Gastroesophageal sphincter (tissue), 4 donors: ENCODE data around the gene FOXN1. TPM values are rescaled to one million over a fixed set of nuclear protein-coding genes. Genes with fewer than 3 reads are reported as not detected.

ENCODE experiments used
- ATAC-seq: fragments of 150-250 bp; one replicate; pipeline ENCODE4 v1.9.1; 2016; ENCODE audit warnings: mild to moderate bottlenecking, moderate library complexity
- H3K27ac ChIP-seq, 4 donors: fragments of 200-600 bp; sonication (generic) in 3 of 4; 1 replicate in 3 of 4; 2 replicates in 1 of 4; pipeline ENCODE4 v1.5.1; 2016 to 2019
- H3K27me3 ChIP-seq: fragments of 200-600 bp; sonication (generic); one replicate; pipeline ENCODE4 v1.5.1; 2019
- H3K36me3 ChIP-seq, 2 donors: fragments of 200-600 bp; sonication (generic); one replicate each; pipeline ENCODE4 v1.5.1; 2019; ENCODE audit warnings: control low read depth in 1 of 2
- H3K4me1 ChIP-seq, 3 donors: fragments of 200-600 bp; sonication (generic); 1 replicate in 2 of 3; 2 replicates in 1 of 3; pipeline ENCODE4 v1.5.1; 2016 to 2019; ENCODE audit warnings: control low read depth in 2 of 3
- H3K4me3 ChIP-seq, 2 donors: fragments of 200-600 bp; sonication (generic); one replicate each; pipeline ENCODE4 v1.5.1; 2019; ENCODE audit warnings: mild to moderate bottlenecking in 1 of 2, moderate library complexity in 1 of 2
- H3K9me3 ChIP-seq, 3 donors: fragments of 200-600 bp; sonication (generic); one replicate each; pipeline ENCODE4 v1.5.1; 2017 to 2019; ENCODE audit warnings: control low read depth in 2 of 3
- EP300 ChIP-seq: sonication (generic); formaldehyde crosslinking; IDR thresholded peaks from one replicate; pipeline ENCODE4 v1.6.1; 2017; ENCODE audit warnings: antibody characterized with exemption, mild to moderate bottlenecking
- POLR2A ChIP-seq, 2 donors: fragments of 450-650 bp; IDR thresholded peaks; one replicate each; pipeline ENCODE4 v1.6.1; 2017; ENCODE audit warnings: antibody characterized with exemption in 2 of 2, mild to moderate bottlenecking in 2 of 2, moderate library complexity in 1 of 2
- POLR2AphosphoS5 ChIP-seq: sonication (generic); formaldehyde crosslinking; IDR thresholded peaks from one replicate; pipeline ENCODE4 v1.6.1; 2017; ENCODE audit warnings: antibody characterized with exemption
- WGBS, 2 donors: methylation state at CpG; one replicate each; pipeline ENCODE4 v1.1.5; 2018; ENCODE audit warnings: low coverage in 1 of 2; 5-methylcytosine and 5-hydroxymethylcytosine counted together
- total RNA-seq, 4 donors: library from RNA; depleted of rRNA; stranded (reverse); fragments of >200 nt; gene quantifications; one replicate each; pipeline ENCODE4 v1.1.0, GENCODE V29; 2016
- TF ChIP-seq, protein P1 (sequence below), 4 experiments: fragments of 200-600 bp in 2 of 4; fragments of 450-650 bp in 2 of 4; sonication (generic) in 1 of 4; IDR thresholded peaks; one replicate each; pipeline ENCODE4 v1.5.1; 2017 to 2019; ENCODE audit warnings: antibody characterized with exemption in 4 of 4, mild to moderate bottlenecking in 2 of 4, moderate library complexity in 2 of 4

FOXN1 gene
- total RNA-seq, 4 donors from 2014 or later, result 0.15 TPM; not detected in 3

DNA sequence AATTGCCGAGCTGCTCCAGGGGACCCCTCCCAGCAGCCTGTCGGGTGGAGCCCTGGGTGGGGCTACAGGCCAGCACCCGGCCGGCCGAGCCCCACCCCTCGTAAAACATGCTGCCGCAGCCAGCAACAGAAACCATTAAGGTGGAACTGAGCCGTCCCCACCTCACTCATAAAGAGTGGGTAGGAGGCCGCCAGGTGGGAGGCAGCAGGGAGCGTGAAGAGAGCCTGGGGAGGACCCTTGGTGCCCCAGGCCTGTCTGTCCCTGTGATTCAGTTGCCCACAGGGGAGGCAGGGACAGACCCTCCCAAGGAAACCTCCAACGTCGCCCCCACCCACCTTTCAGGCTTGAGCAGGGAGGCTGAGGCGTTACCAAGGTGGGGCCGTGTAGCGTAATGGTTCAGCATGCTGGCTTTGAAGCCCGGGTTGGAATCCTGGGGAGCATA lies 8.4 kb downstream of the FOXN1 start:
- WGBS, 2 donors, result 0% methylated on average over 1 of the region's 16 CpGs; no CpG with 5 or more reads in 1 of the 2 donors
- Histone ChIP-seq H3K36me3 (no peaks in the 10 kb centered on the region), H3K4me3 (no peak overlapping the region), H3K27me3 (peaks cover 50% of the 10 kb centered on the region), H3K27ac (no peak overlapping the region), H3K9me3 (no peaks in the 10 kb centered on the region), H3K4me1 (no peaks in the 10 kb centered on the region)
- TF ChIP-seq POLR2AphosphoS5 (no peak), EP300 (no peak), POLR2A (IDR thresholded peaks at IDR 0.05) (no peak)
- TF ChIP-seq, protein P1, sequence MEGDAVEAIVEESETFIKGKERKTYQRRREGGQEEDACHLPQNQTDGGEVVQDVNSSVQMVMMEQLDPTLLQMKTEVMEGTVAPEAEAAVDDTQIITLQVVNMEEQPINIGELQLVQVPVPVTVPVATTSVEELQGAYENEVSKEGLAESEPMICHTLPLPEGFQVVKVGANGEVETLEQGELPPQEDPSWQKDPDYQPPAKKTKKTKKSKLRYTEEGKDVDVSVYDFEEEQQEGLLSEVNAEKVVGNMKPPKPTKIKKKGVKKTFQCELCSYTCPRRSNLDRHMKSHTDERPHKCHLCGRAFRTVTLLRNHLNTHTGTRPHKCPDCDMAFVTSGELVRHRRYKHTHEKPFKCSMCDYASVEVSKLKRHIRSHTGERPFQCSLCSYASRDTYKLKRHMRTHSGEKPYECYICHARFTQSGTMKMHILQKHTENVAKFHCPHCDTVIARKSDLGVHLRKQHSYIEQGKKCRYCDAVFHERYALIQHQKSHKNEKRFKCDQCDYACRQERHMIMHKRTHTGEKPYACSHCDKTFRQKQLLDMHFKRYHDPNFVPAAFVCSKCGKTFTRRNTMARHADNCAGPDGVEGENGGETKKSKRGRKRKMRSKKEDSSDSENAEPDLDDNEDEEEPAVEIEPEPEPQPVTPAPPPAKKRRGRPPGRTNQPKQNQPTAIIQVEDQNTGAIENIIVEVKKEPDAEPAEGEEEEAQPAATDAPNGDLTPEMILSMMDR (IDR thresholded peaks at IDR 0.05), result no peak
- ATAC-seq, result no peak

DNA sequence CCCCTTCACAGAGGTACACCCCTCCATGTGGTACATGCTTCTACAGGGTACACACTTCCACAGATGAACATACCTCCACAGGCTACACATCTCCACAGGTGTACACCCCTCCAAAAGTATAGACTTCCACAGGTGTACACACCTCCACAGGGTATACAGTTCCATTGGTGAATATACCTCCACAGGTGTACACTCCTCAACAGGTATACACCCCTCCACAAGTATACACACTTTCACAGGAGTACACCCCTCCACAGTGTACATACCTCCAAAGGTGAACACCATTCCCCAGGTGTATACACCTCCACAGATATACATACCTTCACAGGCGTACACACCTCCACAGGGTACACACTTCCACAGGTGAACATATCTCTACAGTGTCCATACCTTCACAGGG lies 9.4 kb downstream of the FOXN1 start:
- 60% methylated on average over 1 of the region's 1 CpG; no CpG with 5 or more reads in 1 of the 2 donors for WGBS, 2 donors
- Histone ChIP-seq H3K9me3 (no peaks in the 10 kb centered on the region), H3K4me3 (no peak overlapping the region), H3K27me3 (peaks cover 41% of the 10 kb centered on the region), H3K36me3 (no peaks in the 10 kb centered on the region), H3K4me1 (no peaks in the 10 kb centered on the region), H3K27ac (no peak overlapping the region)
- no peak for ATAC-seq
- TF ChIP-seq POLR2A (IDR thresholded peaks at IDR 0.05), result no peak
- TF ChIP-seq, protein P1 (IDR thresholded peaks at IDR 0.05), result no peak
- TF ChIP-seq EP300, result no peak
- TF ChIP-seq POLR2AphosphoS5, result no peak

DNA sequence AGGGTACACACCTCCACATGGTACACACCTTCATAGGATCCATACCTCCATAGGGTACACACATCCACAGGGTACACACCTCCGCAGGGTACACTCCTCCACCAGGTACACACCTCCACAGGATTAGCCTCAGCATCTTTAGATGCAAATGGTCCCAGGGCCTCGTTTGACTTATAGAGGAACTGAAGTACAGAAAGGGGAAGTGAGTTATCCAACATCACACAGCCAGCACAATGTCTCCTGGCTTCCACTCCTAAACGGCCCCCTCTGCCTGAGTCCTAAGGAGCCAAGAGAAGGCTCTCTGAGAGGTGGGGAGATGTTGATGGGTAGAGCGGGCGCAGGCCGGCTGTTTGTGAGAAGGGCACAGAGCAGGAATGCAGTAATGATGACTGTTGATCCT lies 12.0 kb downstream of the FOXN1 start:
- no peaks in the 10 kb centered on the region for H3K36me3 ChIP-seq
- peaks cover 23% of the 10 kb centered on the region for H3K27me3 ChIP-seq
- no peak for ATAC-seq
- H3K4me1 ChIP-seq, result no peaks in the 10 kb centered on the region
- H3K4me3 ChIP-seq, result no peak overlapping the region
- no peaks in the 10 kb centered on the region for H3K9me3 ChIP-seq
- TF ChIP-seq, protein P1 (IDR thresholded peaks at IDR 0.05), result no peak
- TF ChIP-seq POLR2A (IDR thresholded peaks at IDR 0.05), result no peak
- TF ChIP-seq POLR2AphosphoS5, result no peak
- TF ChIP-seq EP300, result no peak
- 49 to 56% methylated on average over 3 to 4 of the region's 6 CpGs for WGBS, 2 donors
- no peak overlapping the region for H3K27ac ChIP-seq

DNA sequence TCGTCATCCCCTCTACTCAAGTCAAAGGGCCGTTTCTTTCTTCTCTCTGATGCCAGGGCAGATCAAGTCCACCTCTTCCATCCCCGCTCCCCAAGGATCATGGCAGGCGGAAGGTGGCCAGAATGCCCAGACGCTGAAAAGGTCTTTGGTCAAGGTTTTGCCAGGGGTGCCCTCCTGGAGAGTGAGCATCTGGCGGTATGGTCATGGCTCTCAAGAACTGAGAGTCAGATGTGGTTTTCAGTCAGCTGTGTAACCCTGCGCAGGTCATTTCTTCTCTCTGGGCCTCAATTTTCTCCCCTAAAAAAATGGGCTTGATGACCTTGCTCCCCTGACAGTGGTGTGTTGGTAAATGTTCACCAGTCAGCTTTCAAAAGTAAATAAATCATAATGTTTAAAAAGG lies 12.4 kb downstream of the FOXN1 start:
- no peak overlapping the region for H3K4me3 ChIP-seq
- H3K9me3 ChIP-seq, result no peaks in the 10 kb centered on the region
- ATAC-seq, result no peak
- H3K27ac ChIP-seq, result no peak overlapping the region
- TF ChIP-seq EP300 (no peak), POLR2AphosphoS5 (no peak), POLR2A (IDR thresholded peaks at IDR 0.05) (no peak)
- TF ChIP-seq, protein P1 (IDR thresholded peaks at IDR 0.05), result no peak
- peaks cover 19% of the 10 kb centered on the region for H3K27me3 ChIP-seq
- no peaks in the 10 kb centered on the region for H3K4me1 ChIP-seq
- 83 to 85% methylated on average over 5 to 6 of the region's 7 CpGs for WGBS, 2 donors
- H3K36me3 ChIP-seq, result no peaks in the 10 kb centered on the region

DNA sequence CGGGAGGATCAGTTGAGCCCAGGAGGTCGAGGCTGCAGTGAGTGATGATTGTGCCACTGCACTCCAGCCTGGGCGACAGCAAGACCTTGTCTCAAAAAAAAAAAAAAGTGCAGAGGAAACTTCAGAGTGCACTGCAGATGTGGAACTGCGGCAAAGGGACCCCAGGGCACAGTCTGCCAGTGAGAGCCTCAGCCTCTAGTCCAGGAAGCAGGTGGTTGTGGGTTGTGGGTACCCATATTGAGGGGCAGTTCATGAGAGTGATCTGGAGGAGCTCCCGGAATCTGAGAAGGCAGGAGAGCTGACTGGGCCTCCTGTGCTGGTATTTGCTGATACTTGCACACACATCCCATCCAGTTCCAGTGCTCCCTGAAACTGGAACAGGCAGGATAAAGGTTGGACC lies 13.1 kb downstream of the FOXN1 start:
- peaks cover 12% of the 10 kb centered on the region for H3K27me3 ChIP-seq
- TF ChIP-seq, protein P1 (IDR thresholded peaks at IDR 0.05), result no peak
- TF ChIP-seq POLR2AphosphoS5 (no peak), EP300 (no peak), POLR2A (IDR thresholded peaks at IDR 0.05) (no peak)
- 53 to 83% methylated on average over 2 to 3 of the region's 5 CpGs for WGBS, 2 donors
- no peaks in the 10 kb centered on the region for H3K4me1 ChIP-seq
- no peak overlapping the region for H3K27ac ChIP-seq
- H3K9me3 ChIP-seq, result no peaks in the 10 kb centered on the region
- no peaks in the 10 kb centered on the region for H3K36me3 ChIP-seq
- no peak overlapping the region for H3K4me3 ChIP-seq
- no peak for ATAC-seq
